A549 (cell line): Measurements from ENCODE around the gene CSTF2T.

Experiments used
- BHLHE40 ChIP-seq: IDR thresholded peaks from 2 replicates; pipeline ENCODE4 v1.6.1; 2012; ENCODE audit warnings: low read depth, low read length, inconsistent platforms
- CEBPB ChIP-seq, 2 experiments: fragments of >200 bp in 1 of 2; sonication (Bioruptor Twin) in 1 of 2; formaldehyde crosslinking in 1 of 2; IDR thresholded peaks; 2 replicates each; pipeline ENCODE4 v1.6.1; 2012 to 2016
- CHD4 ChIP-seq: fragments of 200-600 bp; sonication (generic); IDR thresholded peaks from 2 replicates; pipeline ENCODE4 v1.6.1; 2016; ENCODE audit warnings: antibody characterized with exemption, mild to moderate bottlenecking, borderline replicate concordance
- EP300 ChIP-seq, 2 experiments: fragments of >200 bp; sonication (Bioruptor Twin); formaldehyde crosslinking; IDR thresholded peaks; 2 replicates in 1 of 2; 3 replicates in 1 of 2; pipeline ENCODE4 v1.6.1; 2016 to 2017
- POLR2A ChIP-seq: IDR thresholded peaks from 2 replicates; pipeline ENCODE4 v1.6.1; 2012; ENCODE audit warnings: mild to moderate bottlenecking, low read length
- RFX5 ChIP-seq: fragments of 450-650 bp; IDR thresholded peaks from 2 replicates; pipeline ENCODE4 v1.7.1; 2014; ENCODE audit warnings: antibody characterized with exemption, mild to moderate bottlenecking, moderate library complexity
- TF ChIP-seq, protein P1 (sequence below): fragments of 200-600 bp; sonication (generic); IDR thresholded peaks from 2 replicates; pipeline ENCODE4 v1.6.1; 2016; ENCODE audit warnings: antibody characterized with exemption, mild to moderate bottlenecking, moderate library complexity
- TF ChIP-seq, protein P2 (sequence below): fragments of >200 bp; sonication (Bioruptor Twin); formaldehyde crosslinking; IDR thresholded peaks from 3 replicates; pipeline ENCODE4 v1.5.1; 2016

DNA sequence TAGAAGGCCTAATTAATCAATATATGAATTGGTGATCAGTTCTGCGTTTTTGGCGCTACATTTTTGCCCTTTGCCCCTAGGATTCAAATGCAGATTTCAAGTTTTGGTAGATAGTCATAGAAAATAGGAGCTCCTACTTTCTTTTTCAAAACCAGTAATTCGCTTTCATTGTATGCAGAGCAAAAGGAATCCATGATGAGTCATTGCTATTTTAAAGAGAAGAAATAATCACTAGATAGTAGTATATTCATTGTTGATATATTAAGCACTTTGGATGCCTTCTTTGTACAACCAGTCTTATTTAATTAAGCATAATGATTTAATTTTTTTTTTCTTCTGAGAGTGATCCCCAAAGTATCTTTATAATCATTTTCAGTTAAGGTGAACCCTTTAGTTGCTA lies 50.3 kb downstream of the CSTF2T start:
- TF ChIP-seq, protein P1, sequence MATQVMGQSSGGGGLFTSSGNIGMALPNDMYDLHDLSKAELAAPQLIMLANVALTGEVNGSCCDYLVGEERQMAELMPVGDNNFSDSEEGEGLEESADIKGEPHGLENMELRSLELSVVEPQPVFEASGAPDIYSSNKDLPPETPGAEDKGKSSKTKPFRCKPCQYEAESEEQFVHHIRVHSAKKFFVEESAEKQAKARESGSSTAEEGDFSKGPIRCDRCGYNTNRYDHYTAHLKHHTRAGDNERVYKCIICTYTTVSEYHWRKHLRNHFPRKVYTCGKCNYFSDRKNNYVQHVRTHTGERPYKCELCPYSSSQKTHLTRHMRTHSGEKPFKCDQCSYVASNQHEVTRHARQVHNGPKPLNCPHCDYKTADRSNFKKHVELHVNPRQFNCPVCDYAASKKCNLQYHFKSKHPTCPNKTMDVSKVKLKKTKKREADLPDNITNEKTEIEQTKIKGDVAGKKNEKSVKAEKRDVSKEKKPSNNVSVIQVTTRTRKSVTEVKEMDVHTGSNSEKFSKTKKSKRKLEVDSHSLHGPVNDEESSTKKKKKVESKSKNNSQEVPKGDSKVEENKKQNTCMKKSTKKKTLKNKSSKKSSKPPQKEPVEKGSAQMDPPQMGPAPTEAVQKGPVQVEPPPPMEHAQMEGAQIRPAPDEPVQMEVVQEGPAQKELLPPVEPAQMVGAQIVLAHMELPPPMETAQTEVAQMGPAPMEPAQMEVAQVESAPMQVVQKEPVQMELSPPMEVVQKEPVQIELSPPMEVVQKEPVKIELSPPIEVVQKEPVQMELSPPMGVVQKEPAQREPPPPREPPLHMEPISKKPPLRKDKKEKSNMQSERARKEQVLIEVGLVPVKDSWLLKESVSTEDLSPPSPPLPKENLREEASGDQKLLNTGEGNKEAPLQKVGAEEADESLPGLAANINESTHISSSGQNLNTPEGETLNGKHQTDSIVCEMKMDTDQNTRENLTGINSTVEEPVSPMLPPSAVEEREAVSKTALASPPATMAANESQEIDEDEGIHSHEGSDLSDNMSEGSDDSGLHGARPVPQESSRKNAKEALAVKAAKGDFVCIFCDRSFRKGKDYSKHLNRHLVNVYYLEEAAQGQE: no peak
- TF ChIP-seq RFX5 (no peak), CEBPB (IDR thresholded peaks at IDR 0.05) (no peak), BHLHE40 (no peak), EP300 (IDR thresholded peaks at IDR 0.05) (no peak), POLR2A (no peak), CHD4 (no peak)
- TF ChIP-seq, protein P2, sequence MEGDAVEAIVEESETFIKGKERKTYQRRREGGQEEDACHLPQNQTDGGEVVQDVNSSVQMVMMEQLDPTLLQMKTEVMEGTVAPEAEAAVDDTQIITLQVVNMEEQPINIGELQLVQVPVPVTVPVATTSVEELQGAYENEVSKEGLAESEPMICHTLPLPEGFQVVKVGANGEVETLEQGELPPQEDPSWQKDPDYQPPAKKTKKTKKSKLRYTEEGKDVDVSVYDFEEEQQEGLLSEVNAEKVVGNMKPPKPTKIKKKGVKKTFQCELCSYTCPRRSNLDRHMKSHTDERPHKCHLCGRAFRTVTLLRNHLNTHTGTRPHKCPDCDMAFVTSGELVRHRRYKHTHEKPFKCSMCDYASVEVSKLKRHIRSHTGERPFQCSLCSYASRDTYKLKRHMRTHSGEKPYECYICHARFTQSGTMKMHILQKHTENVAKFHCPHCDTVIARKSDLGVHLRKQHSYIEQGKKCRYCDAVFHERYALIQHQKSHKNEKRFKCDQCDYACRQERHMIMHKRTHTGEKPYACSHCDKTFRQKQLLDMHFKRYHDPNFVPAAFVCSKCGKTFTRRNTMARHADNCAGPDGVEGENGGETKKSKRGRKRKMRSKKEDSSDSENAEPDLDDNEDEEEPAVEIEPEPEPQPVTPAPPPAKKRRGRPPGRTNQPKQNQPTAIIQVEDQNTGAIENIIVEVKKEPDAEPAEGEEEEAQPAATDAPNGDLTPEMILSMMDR: no peak
